ENCODE data around the gene SMIM13. TPM values are rescaled to one million over a fixed set of nuclear protein-coding genes. Genes with fewer than 3 reads are reported as not detected.

SMIM13 gene
- total RNA-seq, 1 donor from 2014 or later, result 8.6 TPM

GRCh38 chr6:11055127-11055627 lies 38.5 kb upstream of the SMIM13 start:
- DNase-seq (ENCODE audit: low read depth), result no peak
- TF ChIP-seq, protein P1, sequence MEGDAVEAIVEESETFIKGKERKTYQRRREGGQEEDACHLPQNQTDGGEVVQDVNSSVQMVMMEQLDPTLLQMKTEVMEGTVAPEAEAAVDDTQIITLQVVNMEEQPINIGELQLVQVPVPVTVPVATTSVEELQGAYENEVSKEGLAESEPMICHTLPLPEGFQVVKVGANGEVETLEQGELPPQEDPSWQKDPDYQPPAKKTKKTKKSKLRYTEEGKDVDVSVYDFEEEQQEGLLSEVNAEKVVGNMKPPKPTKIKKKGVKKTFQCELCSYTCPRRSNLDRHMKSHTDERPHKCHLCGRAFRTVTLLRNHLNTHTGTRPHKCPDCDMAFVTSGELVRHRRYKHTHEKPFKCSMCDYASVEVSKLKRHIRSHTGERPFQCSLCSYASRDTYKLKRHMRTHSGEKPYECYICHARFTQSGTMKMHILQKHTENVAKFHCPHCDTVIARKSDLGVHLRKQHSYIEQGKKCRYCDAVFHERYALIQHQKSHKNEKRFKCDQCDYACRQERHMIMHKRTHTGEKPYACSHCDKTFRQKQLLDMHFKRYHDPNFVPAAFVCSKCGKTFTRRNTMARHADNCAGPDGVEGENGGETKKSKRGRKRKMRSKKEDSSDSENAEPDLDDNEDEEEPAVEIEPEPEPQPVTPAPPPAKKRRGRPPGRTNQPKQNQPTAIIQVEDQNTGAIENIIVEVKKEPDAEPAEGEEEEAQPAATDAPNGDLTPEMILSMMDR (conservative IDR thresholded peaks at IDR 0.05; ENCODE audit: low read depth, low read length), result no peak
- H3K4me3 ChIP-seq (ENCODE audit: low read depth, low read length), result no peak overlapping the region

DNA sequence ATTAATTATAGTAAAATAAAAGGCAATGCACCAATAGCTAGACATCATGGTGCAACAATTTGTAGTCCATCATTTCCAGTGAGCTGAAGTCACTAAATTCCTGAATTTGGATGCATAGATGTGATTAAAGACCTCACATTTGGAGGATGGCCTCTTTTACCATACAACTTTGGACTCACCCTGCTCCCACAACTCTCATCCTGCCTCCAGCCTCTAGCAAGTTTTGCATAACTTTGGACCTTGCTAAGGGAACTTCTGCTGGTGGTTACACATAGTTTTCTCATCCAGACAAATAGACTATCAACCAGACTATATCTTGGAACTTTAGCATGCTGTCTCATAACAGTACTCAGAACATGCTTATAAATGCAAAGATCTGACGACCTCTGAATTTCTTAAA lies 36.8 kb upstream of the SMIM13 start:
- no peak overlapping the region for H3K4me3 ChIP-seq (ENCODE audit: low read depth, low read length)
- TF ChIP-seq, protein P1 (conservative IDR thresholded peaks at IDR 0.05; ENCODE audit: low read depth, low read length), result no peak
- no peak for DNase-seq (ENCODE audit: low read depth)

DNA sequence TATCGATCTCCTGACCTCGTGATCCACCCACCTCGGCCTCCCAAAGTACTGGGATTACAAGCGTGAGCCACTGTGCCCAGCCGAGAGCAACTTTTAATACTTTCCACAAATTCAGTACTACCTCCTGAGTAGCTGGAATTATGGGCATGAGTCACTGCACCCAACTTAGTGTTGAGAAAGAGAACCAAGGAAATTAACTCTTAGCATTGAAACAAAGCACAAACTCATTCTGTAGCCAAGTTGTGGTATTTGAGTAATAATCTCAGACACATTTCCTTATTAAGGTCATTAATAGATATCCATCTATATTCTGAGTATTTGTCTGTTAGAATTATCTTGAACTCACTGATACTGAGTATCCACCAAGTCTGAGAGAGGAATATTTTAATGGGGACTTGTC lies 35.2 kb upstream of the SMIM13 start:
- no peak for DNase-seq (ENCODE audit: low read depth)
- no peak overlapping the region for H3K4me3 ChIP-seq (ENCODE audit: low read depth, low read length)
- TF ChIP-seq, protein P1 (conservative IDR thresholded peaks at IDR 0.05; ENCODE audit: low read depth, low read length), result no peak

DNA sequence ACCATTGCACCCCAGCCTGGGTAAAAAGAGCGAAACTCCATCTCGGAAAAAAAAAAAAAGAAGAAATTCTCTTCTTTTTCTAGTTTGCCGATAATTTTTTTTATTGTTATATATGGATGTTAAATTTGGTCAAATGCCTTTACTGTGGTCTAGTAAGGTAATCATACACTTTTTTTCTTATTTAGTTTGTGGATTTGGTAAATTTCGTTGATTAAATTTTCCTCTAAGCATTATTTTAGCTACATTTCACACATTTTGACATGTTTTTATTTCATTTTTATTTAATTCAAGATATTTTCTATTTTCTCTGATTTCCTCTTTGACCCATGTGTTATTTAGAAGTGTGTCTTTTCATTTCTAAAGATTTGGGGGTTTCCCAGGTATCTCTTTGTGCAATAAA lies 31.6 kb upstream of the SMIM13 start:
- TF ChIP-seq, protein P1 (conservative IDR thresholded peaks at IDR 0.05; ENCODE audit: low read depth, low read length), result no peak
- no peak overlapping the region for H3K4me3 ChIP-seq (ENCODE audit: low read depth, low read length)
- DNase-seq (ENCODE audit: low read depth), result no peak

DNA sequence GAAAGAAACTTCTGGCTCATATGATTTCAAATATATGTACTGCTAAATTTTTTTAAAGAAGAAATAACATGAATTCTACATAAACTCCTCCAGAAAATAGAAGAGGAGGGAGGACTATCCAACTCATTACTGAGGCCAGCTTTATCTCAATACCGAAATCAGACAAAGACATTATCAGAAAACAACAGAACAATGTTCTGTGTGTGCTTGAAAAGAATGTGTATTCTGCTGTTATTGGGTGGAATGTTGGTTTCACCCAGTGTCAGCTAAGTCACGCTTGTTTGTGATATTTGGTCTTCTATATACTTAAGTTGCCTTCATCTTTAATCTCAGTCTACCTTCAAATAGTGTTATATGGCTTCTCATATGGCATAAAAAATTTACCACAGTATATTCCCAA lies 30.9 kb upstream of the SMIM13 start:
- DNase-seq (ENCODE audit: low read depth), result no peak
- TF ChIP-seq, protein P1 (conservative IDR thresholded peaks at IDR 0.05; ENCODE audit: low read depth, low read length), result no peak
- H3K4me3 ChIP-seq (ENCODE audit: low read depth, low read length), result no peak overlapping the region

GRCh38 chr6:11064836-11065235 lies 28.8 kb upstream of the SMIM13 start:
- no peak overlapping the region for H3K4me3 ChIP-seq (ENCODE audit: low read depth, low read length)
- no peak for DNase-seq (ENCODE audit: low read depth)
- TF ChIP-seq, protein P1 (conservative IDR thresholded peaks at IDR 0.05; ENCODE audit: low read depth, low read length), result no peak

- TF ChIP-seq, protein P1 (conservative IDR thresholded peaks at IDR 0.05; ENCODE audit: low read depth, low read length), result no peak
- no peak overlapping the region for H3K4me3 ChIP-seq (ENCODE audit: low read depth, low read length)
- no peak for DNase-seq (ENCODE audit: low read depth)
Measured at GRCh38 chr6:11065436-11066202, 28.0 kb upstream of the SMIM13 start.
